ENCODE results near the gene FAM90A26. TPM values are rescaled to one million over a fixed set of nuclear protein-coding genes. Genes with fewer than 3 reads are reported as not detected.
"Not testable (repeated sequence)": the region's sequence is repeated elsewhere in the genome, so short reads cannot be mapped to it uniquely, and the experiment has no call there.

FAM90A26 gene
- polyA plus RNA-seq, 3 donors: 0.13 TPM; not detected in 2

- DNase-seq: not testable (repeated sequence)
These were observed 11.8 kb upstream of the FAM90A26 start for GRCh38 chr4:9158392-9158791.

- not testable (repeated sequence) for DNase-seq
These were observed 10.2 kb upstream of the FAM90A26 start for GRCh38 chr4:9160046-9160445.

GRCh38 chr4:9165990-9166389, 4.2 kb upstream of the FAM90A26 start:
- not testable (repeated sequence) for DNase-seq

DNA sequence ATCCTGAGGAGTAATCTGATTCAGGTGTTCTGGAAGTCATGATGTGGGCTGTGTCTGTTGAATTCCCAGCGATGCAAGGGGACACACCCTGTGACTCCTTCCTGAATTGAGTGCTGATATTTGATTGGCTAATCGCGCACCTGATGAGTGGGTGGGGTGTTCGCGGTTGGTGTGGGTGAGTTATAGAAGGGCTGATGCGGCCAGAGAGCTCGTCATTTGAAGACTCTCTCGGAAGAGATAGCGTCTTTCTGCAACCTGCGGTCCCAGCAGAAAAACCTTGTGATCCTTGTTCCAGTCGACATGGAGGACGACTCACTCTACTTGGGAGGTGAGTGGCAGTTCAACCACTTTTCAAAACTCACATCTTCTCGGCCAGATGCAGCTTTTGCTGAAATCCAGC, 40.1 kb downstream of the FAM90A26 start, which contains the start of gene USP17L10:
Gene USP17L10 (plus strand): TSS at position 301 of the 400 bp plus-strand sequence. CDS start 0 bp downstream, at position 301.
- DNase-seq: not testable (repeated sequence)

GRCh38 chr4:9214701-9215100, 44.5 kb downstream of the FAM90A26 start:
- DNase-seq: not testable (repeated sequence)

- not testable (repeated sequence) for DNase-seq
These were observed 44.9 kb downstream of the FAM90A26 start, which contains the start of gene USP17L11 for GRCh38 chr4:9215105-9215504. USP17L11 (plus strand) TSS chr4:9215405; CDS start chr4:9215405, 0 bp downstream.

DNA sequence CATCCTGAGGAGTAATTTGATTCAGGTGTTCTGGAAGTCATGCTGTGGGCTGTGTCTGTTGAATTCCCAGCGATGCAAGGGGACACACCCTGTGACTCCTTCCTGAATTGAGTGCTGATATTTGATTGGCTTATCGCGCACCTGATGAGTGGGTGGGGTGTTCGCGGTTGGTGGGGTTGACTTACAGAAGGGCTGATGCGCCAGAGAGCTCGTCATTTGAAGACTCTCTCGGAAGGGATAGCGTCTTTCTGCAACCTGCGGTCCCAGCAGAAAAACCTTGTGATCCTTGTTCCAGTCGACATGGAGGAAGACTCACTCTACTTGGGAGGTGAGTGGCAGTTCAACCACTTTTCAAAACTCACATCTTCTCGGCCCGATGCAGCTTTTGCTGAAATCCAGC, 49.6 kb downstream of the FAM90A26 start, which contains the start of gene USP17L12:
Gene USP17L12 (plus strand): TSS at position 301 of the 400 bp plus-strand sequence. CDS start 0 bp downstream, at position 301.
- DNase-seq: not testable (repeated sequence)

DNA sequence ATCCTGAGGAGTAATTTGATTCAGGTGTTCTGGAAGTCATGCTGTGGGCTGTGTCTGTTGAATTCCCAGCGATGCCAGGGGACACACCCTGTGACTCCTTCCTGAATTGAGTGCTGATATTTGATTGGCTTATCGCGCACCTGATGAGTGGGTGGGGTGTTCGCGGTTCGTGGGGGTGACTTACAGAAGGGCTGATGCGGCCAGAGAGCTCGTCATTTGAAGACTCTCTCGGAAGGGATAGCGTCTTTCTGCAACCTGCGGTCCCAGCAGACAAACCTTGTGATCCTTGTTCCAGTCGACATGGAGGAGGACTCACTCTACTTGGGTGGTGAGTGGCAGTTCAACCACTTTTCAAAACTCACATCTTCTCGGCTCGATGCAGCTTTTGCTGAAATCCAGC, 54.4 kb downstream of the FAM90A26 start, which contains the start of gene USP17L13:
Gene USP17L13 (plus strand): TSS at position 301 of the 400 bp plus-strand sequence. CDS start 0 bp downstream, at position 301.
- DNase-seq: not testable (repeated sequence)

Other genes starting within 250 kb of the FAM90A26 start
- not detected for gene USP17L10, start 40.2 kb downstream of the FAM90A26 start, polyA plus RNA-seq (ENCODE audit: insufficient read length in 3 of 3)
- gene USP17L11, start 45.0 kb downstream of the FAM90A26 start, polyA plus RNA-seq (ENCODE audit: insufficient read length in 3 of 3): not detected
- gene USP17L12, start 49.7 kb downstream of the FAM90A26 start, polyA plus RNA-seq (ENCODE audit: insufficient read length in 3 of 3): not detected
- not detected for gene USP17L13, start 54.5 kb downstream of the FAM90A26 start, polyA plus RNA-seq (ENCODE audit: insufficient read length in 3 of 3)
- not detected for gene USP17L15, start 64.0 kb downstream of the FAM90A26 start, polyA plus RNA-seq (ENCODE audit: insufficient read length in 3 of 3)
- not detected for gene USP17L17, start 73.5 kb downstream of the FAM90A26 start, polyA plus RNA-seq (ENCODE audit: insufficient read length in 3 of 3)
- not detected for gene USP17L18, start 78.2 kb downstream of the FAM90A26 start, polyA plus RNA-seq (ENCODE audit: insufficient read length in 3 of 3)
- not detected for gene USP17L19, start 83.0 kb downstream of the FAM90A26 start, polyA plus RNA-seq (ENCODE audit: insufficient read length in 3 of 3)
- gene USP17L20, start 87.7 kb downstream of the FAM90A26 start, polyA plus RNA-seq (ENCODE audit: insufficient read length in 3 of 3): not detected
- gene USP17L21, start 92.5 kb downstream of the FAM90A26 start, polyA plus RNA-seq (ENCODE audit: insufficient read length in 3 of 3): not detected
- not detected for gene USP17L22, start 97.2 kb downstream of the FAM90A26 start, polyA plus RNA-seq (ENCODE audit: insufficient read length in 3 of 3)
- not detected for gene USP17L24, start 154.8 kb downstream of the FAM90A26 start, polyA plus RNA-seq (ENCODE audit: insufficient read length in 3 of 3)
- gene USP17L25, start 159.5 kb downstream of the FAM90A26 start, polyA plus RNA-seq (ENCODE audit: insufficient read length in 3 of 3): not detected
- gene USP17L26, start 164.2 kb downstream of the FAM90A26 start, polyA plus RNA-seq (ENCODE audit: insufficient read length in 3 of 3): not detected
- not detected for gene USP17L5, start 169.0 kb downstream of the FAM90A26 start, polyA plus RNA-seq (ENCODE audit: insufficient read length in 3 of 3)
- not detected for gene USP17L27, start 173.7 kb downstream of the FAM90A26 start, polyA plus RNA-seq (ENCODE audit: insufficient read length in 3 of 3)
- not detected for gene USP17L28, start 178.5 kb downstream of the FAM90A26 start, polyA plus RNA-seq (ENCODE audit: insufficient read length in 3 of 3)
- gene USP17L29, start 183.2 kb downstream of the FAM90A26 start, polyA plus RNA-seq (ENCODE audit: insufficient read length in 3 of 3): not detected
- gene USP17L30, start 192.7 kb downstream of the FAM90A26 start, polyA plus RNA-seq (ENCODE audit: insufficient read length in 3 of 3): not detected